T-helper 2 cell (primary cell): ENCODE measurements around the gene SH3PXD2A.
"Not testable (repeated sequence)": the region's sequence is repeated elsewhere in the genome, so short reads cannot be mapped to it uniquely, and the experiment has no call there.

Source experiments
- DNase-seq, 5 experiments: peaks; one replicate each; pipeline versions ENCODE4 v3.0.0 to v3.0.0-alpha.2; 2012 to 2022

SH3PXD2A gene

GRCh38 chr10:103679096-103679790 lies 176.1 kb downstream of the SH3PXD2A start:
- DNase-seq: no peak

DNA sequence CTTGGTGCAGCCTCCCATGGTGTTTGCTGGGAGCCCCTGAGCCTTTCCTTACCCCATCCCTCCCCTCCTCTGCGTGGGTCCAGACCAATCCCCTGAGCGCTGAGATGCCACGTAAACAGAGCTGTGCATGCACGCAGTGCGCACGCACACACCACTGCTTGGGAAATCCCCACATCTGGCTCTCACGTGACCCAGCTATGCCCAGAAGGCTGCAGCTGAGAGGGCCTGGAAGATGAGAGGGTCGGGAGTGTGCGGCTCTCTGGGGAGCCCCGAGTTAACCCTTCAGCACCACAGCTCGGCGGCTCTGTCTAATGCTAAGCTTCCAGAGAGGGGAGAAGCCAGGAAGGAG lies 177.2 kb downstream of the SH3PXD2A start:
- DNase-seq: peak; percentile 73 to 96 (median 78)

DNA sequence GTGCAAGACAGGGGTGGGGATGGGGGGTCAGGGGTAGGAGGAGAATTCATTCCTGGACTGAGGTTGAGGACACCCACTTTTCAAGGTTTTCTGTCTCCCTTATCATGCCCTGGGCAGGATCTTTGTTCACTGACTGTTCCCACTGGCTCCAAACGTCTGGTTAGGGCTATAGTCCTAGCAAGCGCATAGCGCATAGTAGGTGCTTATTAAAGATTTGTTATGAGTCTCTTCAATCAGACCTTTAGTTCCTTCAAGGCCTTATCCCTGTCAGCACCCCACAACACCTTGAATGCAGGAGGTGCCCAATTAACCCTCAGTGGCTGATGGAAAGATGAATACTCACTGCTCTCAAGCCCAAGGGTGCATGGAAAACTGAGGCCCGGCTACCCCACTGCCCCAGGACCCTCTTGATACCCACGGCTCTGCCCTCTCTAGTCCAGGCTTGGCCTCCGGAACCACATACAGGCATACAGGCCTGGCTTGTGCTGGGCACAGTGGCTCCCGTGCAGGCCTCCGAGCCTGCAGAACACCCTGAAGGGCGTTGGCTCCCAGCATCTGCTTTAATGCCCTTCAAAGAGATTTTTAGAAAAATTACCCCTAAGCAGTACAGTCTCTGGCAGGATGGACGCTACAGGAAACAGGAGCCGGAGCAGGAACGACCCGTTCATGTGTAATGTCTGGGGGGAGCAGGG lies 177.7 kb downstream of the SH3PXD2A start:
- no peak for DNase-seq

- no peak for DNase-seq
These were observed 178.4 kb downstream of the SH3PXD2A start for GRCh38 chr10:103676851-103677417.

- DNase-seq: no peak
These were observed 179.2 kb downstream of the SH3PXD2A start for GRCh38 chr10:103676058-103676785.

GRCh38 chr10:103673606-103674005 lies 181.8 kb downstream of the SH3PXD2A start:
- DNase-seq: no peak

GRCh38 chr10:103672345-103672744 lies 183.0 kb downstream of the SH3PXD2A start:
- DNase-seq: no peak

- no peak for DNase-seq
These were observed 184.1 kb downstream of the SH3PXD2A start for GRCh38 chr10:103671126-103671895.

GRCh38 chr10:103669944-103670343 lies 185.4 kb downstream of the SH3PXD2A start:
- DNase-seq: no peak

GRCh38 chr10:103669243-103669929 lies 186.0 kb downstream of the SH3PXD2A start:
- no peak for DNase-seq

GRCh38 chr10:103668351-103669242 lies 186.8 kb downstream of the SH3PXD2A start:
- DNase-seq: no peak

- no peak for DNase-seq
These were observed 188.0 kb downstream of the SH3PXD2A start for GRCh38 chr10:103667356-103667755.

DNA sequence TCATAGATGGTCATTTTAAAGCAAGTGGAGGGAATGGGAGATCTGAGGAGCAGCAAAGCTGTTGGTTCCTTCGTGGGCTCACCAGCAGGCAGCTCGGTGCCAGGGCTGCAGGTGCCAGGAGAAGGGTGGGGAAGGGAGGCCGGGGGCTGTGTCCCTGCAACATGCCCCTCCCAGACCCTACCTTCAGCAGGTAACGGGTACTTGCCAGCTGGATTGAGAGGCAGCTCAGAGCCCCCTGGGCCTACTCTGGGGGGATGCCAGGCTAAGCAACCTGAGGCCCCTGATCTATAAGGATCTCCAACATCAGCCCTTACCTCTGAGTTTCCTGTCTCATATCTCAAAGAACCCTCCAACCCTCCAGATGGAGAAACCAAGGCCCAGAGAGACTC lies 188.6 kb downstream of the SH3PXD2A start:
- DNase-seq: no peak

GRCh38 chr10:103666087-103666761 lies 189.2 kb downstream of the SH3PXD2A start:
- no peak for DNase-seq

DNA sequence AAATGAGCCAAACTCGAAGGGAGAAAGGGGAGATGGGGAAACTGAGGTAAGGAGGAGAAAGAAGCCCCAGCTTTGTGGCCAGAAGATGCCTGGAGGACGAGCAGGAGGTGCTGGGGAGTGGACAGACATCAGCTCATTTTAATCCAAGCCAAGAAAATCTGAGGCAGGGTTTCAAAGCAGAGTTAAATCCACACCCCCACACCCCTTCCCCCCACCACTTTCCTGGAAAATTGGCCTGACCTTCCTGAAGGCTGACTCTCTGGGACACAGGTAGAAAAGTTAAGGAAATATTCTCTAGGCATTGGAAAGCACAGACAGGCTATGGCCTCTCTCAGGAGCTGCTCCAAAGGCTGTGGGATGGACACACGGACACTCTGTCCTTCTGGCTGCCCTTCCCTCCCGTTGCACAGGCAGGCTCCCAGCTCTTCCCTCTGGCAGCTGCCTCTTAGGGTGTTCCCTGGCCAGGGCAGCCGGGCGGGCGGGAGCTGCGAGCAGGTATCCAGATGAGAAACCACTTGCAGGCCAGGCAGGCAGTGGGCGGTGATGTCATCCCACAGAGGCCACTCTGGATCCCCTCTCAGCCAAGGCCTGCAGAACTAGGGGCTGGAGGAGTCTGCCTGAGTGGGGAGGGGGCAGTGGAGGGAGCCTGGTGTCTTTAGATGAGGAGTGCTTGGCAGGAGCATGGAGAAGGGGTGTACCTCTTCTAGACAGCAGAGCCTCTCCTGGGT lies 190.1 kb downstream of the SH3PXD2A start:
- DNase-seq: no peak

GRCh38 chr10:103663802-103664201 lies 191.6 kb downstream of the SH3PXD2A start:
- DNase-seq: no peak

DNA sequence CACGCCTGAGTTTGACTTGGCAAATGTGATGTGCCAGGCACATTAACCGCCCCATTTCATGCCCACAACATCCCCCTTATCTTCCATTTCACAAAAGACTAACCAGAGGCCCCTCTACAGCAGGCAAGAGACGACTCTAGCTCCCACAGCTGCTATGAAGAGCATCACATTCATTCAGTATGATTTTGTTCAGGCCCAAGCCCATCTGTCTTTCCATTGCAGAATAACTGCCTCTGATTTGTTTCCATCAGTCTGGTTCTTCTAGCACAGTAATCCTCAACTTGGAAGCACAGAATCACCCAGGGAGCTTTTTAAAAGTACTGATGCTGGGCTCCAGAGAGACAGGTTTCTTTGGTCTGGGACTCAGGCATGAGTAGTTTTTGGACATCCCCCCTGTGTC lies 192.1 kb downstream of the SH3PXD2A start:
- no peak for DNase-seq

- DNase-seq: not testable (repeated sequence)
These were observed 192.7 kb downstream of the SH3PXD2A start for GRCh38 chr10:103662704-103663103.

DNA sequence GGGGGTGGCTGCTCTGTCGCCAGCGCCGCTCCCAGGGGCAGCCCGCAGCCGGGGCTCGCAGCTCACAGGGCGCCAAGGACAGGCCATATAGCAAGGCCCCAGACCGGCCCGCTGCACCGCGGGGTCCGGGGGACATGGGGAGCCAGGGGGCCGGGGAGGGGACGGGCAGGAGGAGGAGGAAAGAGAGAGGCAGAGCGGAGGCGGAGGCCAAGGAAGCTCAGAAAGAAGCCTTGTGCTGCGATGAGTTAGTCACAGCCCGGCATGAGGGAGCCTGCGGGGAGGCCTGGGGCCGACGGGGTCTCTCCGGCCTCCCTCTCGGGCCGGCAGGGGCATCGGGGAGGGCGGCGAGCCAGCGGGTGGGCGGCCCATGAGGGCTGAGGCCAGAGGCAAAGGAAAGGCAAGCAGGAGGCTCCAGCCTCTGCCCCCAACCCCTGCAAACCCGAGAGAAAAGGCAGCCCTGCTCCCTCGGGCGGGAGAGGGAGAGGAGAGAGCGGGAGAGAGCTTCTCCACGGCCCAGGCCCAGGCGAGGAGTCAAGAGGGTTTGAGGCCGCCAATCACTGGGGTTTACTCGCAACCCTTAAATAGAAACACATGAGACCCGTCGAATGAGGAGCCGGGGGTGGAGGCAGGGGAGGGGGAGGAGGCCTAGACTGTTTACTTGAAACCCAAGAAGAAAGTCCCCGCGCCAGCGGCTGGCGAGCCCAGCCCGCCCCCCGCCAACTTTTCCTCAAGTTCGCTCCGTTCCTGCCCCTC lies 194.0 kb downstream of the SH3PXD2A start:
- DNase-seq: peak; percentile 25 to 74 (median 40)
